ENCODE data around the gene BAK1.

The BAK1 gene

GRCh38 chr6:33607784-33608161 lies 27.7 kb upstream of the BAK1 start:
- peak; percentile 47 for DNase-seq

- DNase-seq: no peak
These were observed 27.2 kb upstream of the BAK1 start for GRCh38 chr6:33607126-33607783.

GRCh38 chr6:33606642-33607041 lies 26.6 kb upstream of the BAK1 start:
- no peak for DNase-seq

GRCh38 chr6:33604941-33605854 lies 25.1 kb upstream of the BAK1 start:
- DNase-seq: no peak

GRCh38 chr6:33602180-33602579 lies 22.1 kb upstream of the BAK1 start:
- no peak for DNase-seq

GRCh38 chr6:33600761-33601160 lies 20.7 kb upstream of the BAK1 start:
- DNase-seq: no peak

GRCh38 chr6:33599413-33599938 lies 19.4 kb upstream of the BAK1 start:
- DNase-seq: no peak

GRCh38 chr6:33597551-33598322 lies 17.7 kb upstream of the BAK1 start:
- no peak for DNase-seq

- DNase-seq: peak; percentile 49
These were observed 16.8 kb upstream of the BAK1 start for GRCh38 chr6:33596894-33597293.

- no peak for DNase-seq
These were observed 15.1 kb upstream of the BAK1 start for GRCh38 chr6:33595001-33595846.

- no peak for DNase-seq
These were observed 13.3 kb upstream of the BAK1 start for GRCh38 chr6:33593414-33593727.

GRCh38 chr6:33592595-33593413 lies 12.7 kb upstream of the BAK1 start:
- peak; percentile 40 for DNase-seq

- DNase-seq: no peak
These were observed 12.2 kb upstream of the BAK1 start for GRCh38 chr6:33592280-33592594.

GRCh38 chr6:33591424-33592032 lies 11.5 kb upstream of the BAK1 start:
- DNase-seq: no peak

- no peak for DNase-seq
These were observed 10.6 kb upstream of the BAK1 start for GRCh38 chr6:33590531-33591198.

- DNase-seq: peak; percentile 43
These were observed 9.9 kb upstream of the BAK1 start for GRCh38 chr6:33589731-33590530.

GRCh38 chr6:33589392-33589730 lies 9.3 kb upstream of the BAK1 start:
- DNase-seq: no peak

- DNase-seq: no peak
These were observed 8.8 kb upstream of the BAK1 start for GRCh38 chr6:33588894-33589293.

- no peak for DNase-seq
These were observed 7.5 kb upstream of the BAK1 start for GRCh38 chr6:33587529-33587928.

- no peak for DNase-seq
These were observed 6.1 kb upstream of the BAK1 start for GRCh38 chr6:33586108-33586640.

Measured in stimulated activated CD4-positive, alpha-beta T cell treated with anti-CD3 and anti-CD28 coated beads, Interleukin-1b, Interleukin-23, amount 100 ng/mL, for 48 hours (primary cell).